HUES64 (cell line): ENCODE measurements around the gene AJAP1.

ENCODE experiments used
- H3K27ac ChIP-seq: 2 replicates; pipeline ENCODE4 v1.7.0; 2013; ENCODE audit warnings: low read depth, low read length, inconsistent platforms
- H3K27me3 ChIP-seq: 2 replicates; pipeline ENCODE4 v1.6.1; 2013; ENCODE audit warnings: mild to moderate bottlenecking, low read length; ENCODE audit not compliant: insufficient read depth
- H3K36me3 ChIP-seq: 2 replicates; pipeline ENCODE4 v1.6.1; 2013; ENCODE audit warnings: mild to moderate bottlenecking, low read length; ENCODE audit not compliant: insufficient read depth
- H3K4me1 ChIP-seq: 2 replicates; pipeline ENCODE4 v1.6.1; 2013; ENCODE audit warnings: mild to moderate bottlenecking, low read length, moderate library complexity; ENCODE audit not compliant: insufficient read depth
- H3K4me3 ChIP-seq: 2 replicates; pipeline ENCODE4 v1.5.1; 2013; ENCODE audit warnings: mild to moderate bottlenecking, low read length, moderate library complexity
- H3K9ac ChIP-seq: 2 replicates; pipeline ENCODE4 v1.6.1; 2013; ENCODE audit warnings: mild to moderate bottlenecking, low read depth, low read length
- H3K9me3 ChIP-seq: 2 replicates; pipeline ENCODE4 v1.6.1; 2013; ENCODE audit warnings: low read depth, low read length; ENCODE audit not compliant: insufficient read depth
- WGBS: fragments of 150-250, 120-280 bp; methylation state at CpG from one replicate; pipeline ENCODE4 v1.1.7; 2013; ENCODE audit warnings: missing lambda C conversion rate; 5-methylcytosine and 5-hydroxymethylcytosine counted together

The AJAP1 gene

DNA sequence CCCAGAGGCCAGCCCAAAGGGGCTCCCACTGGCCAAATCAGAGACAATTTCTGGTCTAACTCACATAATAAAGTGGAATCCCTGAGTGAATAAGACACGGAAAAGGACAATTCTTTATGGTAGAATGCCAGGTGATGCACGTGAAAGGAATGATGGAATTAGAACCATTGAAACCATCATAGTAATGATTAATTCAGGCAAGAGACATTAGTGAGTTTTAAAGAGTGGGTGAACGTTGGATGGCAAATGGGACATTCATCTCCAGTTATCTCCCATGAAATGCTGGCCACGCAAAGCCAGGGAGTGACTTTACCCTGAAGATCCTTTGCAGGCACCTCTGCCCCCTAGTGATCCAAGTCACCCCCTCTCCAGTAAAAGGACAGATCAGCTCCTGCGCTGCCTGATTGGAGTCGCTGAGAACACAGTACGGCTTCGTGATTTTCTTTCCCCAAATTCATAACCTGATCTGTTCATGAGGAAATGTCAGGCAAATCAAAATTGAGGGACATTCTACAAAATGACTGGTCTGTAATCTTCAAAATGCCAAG is 87.5 kb downstream of the AJAP1 start:
- Histone ChIP-seq H3K27ac (no peak overlapping the region), H3K36me3 (no peaks in the 10 kb centered on the region), H3K4me3 (no peak overlapping the region), H3K4me1 (no peaks in the 10 kb centered on the region), H3K9ac (no peak overlapping the region), H3K27me3 (no peaks in the 10 kb centered on the region), H3K9me3 (0 out of 2 replicates have a peak, but pooled peaks cover 4% of the 10 kb centered on the region)
- WGBS = 82% methylated on average over 8 of the region's 8 CpGs

- H3K4me3 ChIP-seq = no peak overlapping the region
- H3K36me3 ChIP-seq = no peaks in the 10 kb centered on the region
- H3K27ac ChIP-seq = no peak overlapping the region
- no peaks in the 10 kb centered on the region for H3K9me3 ChIP-seq
- 94% methylated on average over 17 of the region's 17 CpGs for WGBS
- H3K27me3 ChIP-seq = no peaks in the 10 kb centered on the region
- no peak overlapping the region for H3K9ac ChIP-seq
- H3K4me1 ChIP-seq = no peaks in the 10 kb centered on the region
These were observed 89.8 kb downstream of the AJAP1 start for GRCh38 chr1:4743978-4744750.

DNA sequence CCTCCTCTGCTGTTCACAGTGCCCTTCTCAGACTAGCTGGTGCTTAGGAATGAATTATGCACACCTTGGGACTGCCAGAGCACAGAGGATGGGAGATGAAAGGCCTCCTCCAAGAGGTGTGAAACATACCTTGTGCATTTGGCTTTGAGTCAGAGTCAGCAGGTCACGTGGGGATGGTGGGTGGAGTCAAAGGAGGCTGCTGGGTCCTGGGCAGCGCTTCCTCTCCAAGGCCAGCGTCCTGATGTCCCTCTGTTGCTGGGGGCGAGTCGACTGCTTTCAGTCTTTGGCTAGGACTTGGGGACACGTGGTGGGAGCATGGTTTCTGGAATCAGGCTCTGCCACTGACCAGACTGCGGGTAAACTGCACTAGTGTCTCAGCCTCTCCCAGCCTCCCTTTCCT is 91.2 kb downstream of the AJAP1 start:
- 77% methylated on average over 7 of the region's 7 CpGs for WGBS

GRCh38 chr1:4749406-4749805 is 95.0 kb downstream of the AJAP1 start:
- Histone ChIP-seq H3K36me3 (no peaks in the 10 kb centered on the region), H3K27me3 (no peaks in the 10 kb centered on the region), H3K9me3 (peaks cover 3% of the 10 kb centered on the region; the same call in 1 of the 2 replicates), H3K4me3 (no peak overlapping the region), H3K4me1 (peaks cover under 1% of the 10 kb centered on the region), H3K27ac (no peak overlapping the region), H3K9ac (no peak overlapping the region)
- 95% methylated on average over 11 of the region's 11 CpGs for WGBS

More for the DNA sequence above, 91.2 kb downstream of the AJAP1 start:
- H3K4me3 ChIP-seq = no peak overlapping the region
- no peaks in the 10 kb centered on the region for H3K4me1 ChIP-seq
- no peak overlapping the region for H3K9ac ChIP-seq
- no peak overlapping the region for H3K27ac ChIP-seq
- no peaks in the 10 kb centered on the region for H3K27me3 ChIP-seq
- no peaks in the 10 kb centered on the region for H3K36me3 ChIP-seq
- H3K9me3 ChIP-seq = no peaks in the 10 kb centered on the region

DNA sequence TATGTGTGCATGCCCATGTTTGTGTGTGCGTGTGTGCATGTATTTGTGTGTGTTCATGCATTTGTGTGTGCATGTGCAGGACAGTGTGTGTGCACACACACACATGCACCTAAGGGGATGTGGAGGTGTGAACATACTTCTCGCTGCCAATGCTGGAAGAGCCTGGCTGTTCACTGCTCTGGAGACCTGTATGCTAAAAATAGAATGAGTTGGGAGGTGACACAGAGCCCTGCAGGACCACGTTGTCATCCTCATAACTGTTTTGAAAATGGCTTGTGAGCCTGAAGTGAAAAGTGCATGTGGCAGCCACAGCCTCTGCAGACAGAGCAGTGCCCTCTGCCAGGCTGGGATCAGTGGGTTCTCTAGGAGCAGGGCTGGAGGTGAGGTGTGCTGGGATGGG is 95.8 kb downstream of the AJAP1 start:
- Histone ChIP-seq H3K4me1 (peaks cover 7% of the 10 kb centered on the region), H3K27me3 (no peaks in the 10 kb centered on the region), H3K4me3 (no peak overlapping the region), H3K9ac (no peak overlapping the region), H3K27ac (no peak overlapping the region), H3K36me3 (no peaks in the 10 kb centered on the region), H3K9me3 (peaks cover 3% of the 10 kb centered on the region; the same call in 1 of the 2 replicates)
- WGBS = 91% methylated on average over 3 of the region's 3 CpGs

- Histone ChIP-seq H3K9me3 (peaks cover 3% of the 10 kb centered on the region; the same call in 1 of the 2 replicates), H3K9ac (no peak overlapping the region), H3K27me3 (no peaks in the 10 kb centered on the region), H3K27ac (no peak overlapping the region), H3K4me3 (no peak overlapping the region), H3K4me1 (peaks cover 22% of the 10 kb centered on the region), H3K36me3 (no peaks in the 10 kb centered on the region)
- WGBS = 82% methylated on average over 4 of the region's 4 CpGs
These were observed 97.7 kb downstream of the AJAP1 start for GRCh38 chr1:4752059-4752458.

GRCh38 chr1:4754816-4755215 is 100.4 kb downstream of the AJAP1 start:
- peaks cover 23% of the 10 kb centered on the region for H3K4me1 ChIP-seq
- H3K27me3 ChIP-seq = no peaks in the 10 kb centered on the region
- peaks cover 6% of the 10 kb centered on the region; the same call in 1 of the 2 replicates for H3K9me3 ChIP-seq
- H3K27ac ChIP-seq = peak overlapping the region; percentile 42
- no peak overlapping the region for H3K4me3 ChIP-seq
- H3K36me3 ChIP-seq = no peaks in the 10 kb centered on the region
- no peak overlapping the region for H3K9ac ChIP-seq
- WGBS = 34% methylated on average over 2 of the region's 2 CpGs

GRCh38 chr1:4755301-4755845 is 101.0 kb downstream of the AJAP1 start:
- H3K27me3 ChIP-seq = no peaks in the 10 kb centered on the region
- peak overlapping the region; percentile 42 for H3K27ac ChIP-seq
- no peak overlapping the region for H3K4me3 ChIP-seq
- H3K36me3 ChIP-seq = no peaks in the 10 kb centered on the region
- H3K4me1 ChIP-seq = peaks cover 23% of the 10 kb centered on the region
- 2% methylated on average over 8 of the region's 8 CpGs for WGBS
- peaks cover 6% of the 10 kb centered on the region; the same call in 1 of the 2 replicates for H3K9me3 ChIP-seq
- no peak overlapping the region for H3K9ac ChIP-seq

GRCh38 chr1:4755864-4756504 is 101.6 kb downstream of the AJAP1 start:
- 53% methylated on average over 8 of the region's 8 CpGs for WGBS
- peaks cover 6% of the 10 kb centered on the region; the same call in 1 of the 2 replicates for H3K9me3 ChIP-seq
- H3K27ac ChIP-seq = peak overlapping the region; percentile 42
- no peak overlapping the region for H3K9ac ChIP-seq
- no peaks in the 10 kb centered on the region for H3K27me3 ChIP-seq
- no peak overlapping the region for H3K4me3 ChIP-seq
- H3K4me1 ChIP-seq = peaks cover 23% of the 10 kb centered on the region
- no peaks in the 10 kb centered on the region for H3K36me3 ChIP-seq

DNA sequence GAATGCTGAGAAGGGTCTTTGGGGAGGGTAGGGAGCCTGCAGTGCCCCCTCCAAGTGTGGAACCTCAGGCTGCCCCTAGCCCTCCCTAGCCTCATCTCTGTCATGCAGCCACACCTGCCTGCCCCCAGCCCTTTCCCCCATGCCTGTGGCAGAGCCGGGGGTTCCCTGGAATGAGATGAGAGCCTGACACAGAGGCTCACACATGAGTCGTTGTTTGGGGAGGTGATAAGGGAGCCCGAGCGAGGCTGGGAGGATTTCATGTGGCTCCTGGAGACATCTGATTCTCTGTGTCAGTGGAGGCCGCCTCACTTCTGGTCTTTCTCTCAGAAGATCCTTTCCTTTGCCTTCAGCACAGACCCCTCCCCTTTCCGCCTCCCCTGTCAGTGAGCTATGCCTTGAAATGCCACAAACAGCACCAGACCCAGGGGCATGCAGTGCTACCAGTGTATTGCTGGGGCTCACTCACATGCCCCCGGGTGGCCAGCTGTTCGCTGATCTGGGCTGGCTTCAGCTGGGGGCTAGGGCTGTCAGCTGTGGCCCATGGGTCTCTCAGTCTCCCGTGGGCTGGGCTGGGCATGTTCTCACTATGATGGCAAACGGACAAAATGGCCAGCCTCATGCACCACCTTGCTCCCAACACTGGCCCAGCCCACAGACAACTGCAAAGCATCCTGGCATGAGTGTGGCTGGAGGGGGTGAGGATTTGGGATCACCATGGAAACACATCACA is 102.6 kb downstream of the AJAP1 start:
- WGBS = 84% methylated on average over 10 of the region's 10 CpGs
- Histone ChIP-seq H3K9me3 (peaks cover 6% of the 10 kb centered on the region; the same call in 1 of the 2 replicates), H3K9ac (no peak overlapping the region)

More for the DNA sequence above, 102.6 kb downstream of the AJAP1 start:
- no peak overlapping the region for H3K4me3 ChIP-seq
- H3K27ac ChIP-seq = peak overlapping the region; percentile 13; the same call in 1 of the 2 replicates
- H3K27me3 ChIP-seq = no peaks in the 10 kb centered on the region
- H3K36me3 ChIP-seq = no peaks in the 10 kb centered on the region
- H3K4me1 ChIP-seq = peaks cover 23% of the 10 kb centered on the region
